Erythroblast (primary cell): ENCODE measurements around the gene GAPVD1.
"Not testable (repeated sequence)": the region's sequence is repeated elsewhere in the genome, so short reads cannot be mapped to it uniquely, and the experiment has no call there.

ENCODE experiments used
- GATA1 ChIP-seq: IDR thresholded peaks from 2 replicates; pipeline ENCODE4 v1.6.1; 2011; ENCODE audit warnings: low read depth, mild to moderate bottlenecking, control low read depth, low read length, moderate library complexity
- POLR2A ChIP-seq: IDR thresholded peaks from 2 replicates; pipeline ENCODE4 v1.6.1; 2011; ENCODE audit warnings: mild to moderate bottlenecking, low read length

GRCh38 chr9:125400232-125400631 is 138.6 kb downstream of the GAPVD1 start:
- TF ChIP-seq POLR2A, GATA1: not testable (repeated sequence)
